ENCODE measurements around the gene LRBA. TPM values are rescaled to one million over a fixed set of nuclear protein-coding genes. Genes with fewer than 3 reads are reported as not detected.

The LRBA gene
- total RNA-seq, 4 donors from 2014 or later = 28.0 to 51.5 (median 30.9) TPM

DNA sequence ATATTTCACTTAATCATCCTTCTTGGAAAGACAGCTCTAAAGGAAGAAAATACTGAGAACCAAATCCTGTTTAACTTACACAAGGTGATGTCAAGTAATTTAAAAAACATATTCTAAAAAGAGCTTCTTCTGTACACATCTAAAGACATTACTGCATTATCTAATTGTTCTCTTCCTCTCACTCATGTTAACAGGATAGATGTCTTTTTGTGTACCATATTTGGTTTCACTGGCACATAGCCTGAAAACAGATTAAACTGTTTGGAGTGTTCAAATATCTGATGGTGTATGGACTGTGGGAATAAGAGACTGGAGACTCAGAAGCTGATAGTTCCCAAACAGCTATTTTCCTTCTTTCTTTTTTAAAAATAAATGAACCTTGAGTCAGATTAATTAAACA is 646.4 kb downstream of the LRBA start:
- DNase-seq (ENCODE audit: low spot score) (no peak), ATAC-seq (ENCODE audit: low FRiP score) (no peak)
- TF ChIP-seq, protein P1, sequence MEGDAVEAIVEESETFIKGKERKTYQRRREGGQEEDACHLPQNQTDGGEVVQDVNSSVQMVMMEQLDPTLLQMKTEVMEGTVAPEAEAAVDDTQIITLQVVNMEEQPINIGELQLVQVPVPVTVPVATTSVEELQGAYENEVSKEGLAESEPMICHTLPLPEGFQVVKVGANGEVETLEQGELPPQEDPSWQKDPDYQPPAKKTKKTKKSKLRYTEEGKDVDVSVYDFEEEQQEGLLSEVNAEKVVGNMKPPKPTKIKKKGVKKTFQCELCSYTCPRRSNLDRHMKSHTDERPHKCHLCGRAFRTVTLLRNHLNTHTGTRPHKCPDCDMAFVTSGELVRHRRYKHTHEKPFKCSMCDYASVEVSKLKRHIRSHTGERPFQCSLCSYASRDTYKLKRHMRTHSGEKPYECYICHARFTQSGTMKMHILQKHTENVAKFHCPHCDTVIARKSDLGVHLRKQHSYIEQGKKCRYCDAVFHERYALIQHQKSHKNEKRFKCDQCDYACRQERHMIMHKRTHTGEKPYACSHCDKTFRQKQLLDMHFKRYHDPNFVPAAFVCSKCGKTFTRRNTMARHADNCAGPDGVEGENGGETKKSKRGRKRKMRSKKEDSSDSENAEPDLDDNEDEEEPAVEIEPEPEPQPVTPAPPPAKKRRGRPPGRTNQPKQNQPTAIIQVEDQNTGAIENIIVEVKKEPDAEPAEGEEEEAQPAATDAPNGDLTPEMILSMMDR (IDR thresholded peaks at IDR 0.05) = no peak

DNA sequence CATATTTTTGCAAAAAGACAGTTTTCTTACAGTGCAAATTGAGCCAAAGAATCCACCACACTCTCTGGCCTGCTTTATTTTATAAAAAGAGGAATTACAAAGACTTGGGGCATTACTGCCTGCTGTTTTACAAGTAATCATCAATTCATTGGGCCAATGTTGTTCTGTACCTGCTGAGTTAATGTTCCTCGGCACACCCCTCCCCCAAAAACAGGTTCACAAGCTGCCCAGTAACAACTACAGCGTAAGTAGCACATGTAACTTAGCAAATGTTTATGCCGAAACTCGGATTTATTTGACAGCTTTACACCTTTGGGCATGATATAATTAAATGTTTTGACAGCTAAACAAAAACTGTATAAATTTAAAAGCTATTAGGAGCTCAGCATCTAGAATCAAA is 647.8 kb downstream of the LRBA start:
- DNase-seq (ENCODE audit: low spot score) (no peak), ATAC-seq (ENCODE audit: low FRiP score) (no peak)
- TF ChIP-seq, protein P1 (IDR thresholded peaks at IDR 0.05) = no peak

DNA sequence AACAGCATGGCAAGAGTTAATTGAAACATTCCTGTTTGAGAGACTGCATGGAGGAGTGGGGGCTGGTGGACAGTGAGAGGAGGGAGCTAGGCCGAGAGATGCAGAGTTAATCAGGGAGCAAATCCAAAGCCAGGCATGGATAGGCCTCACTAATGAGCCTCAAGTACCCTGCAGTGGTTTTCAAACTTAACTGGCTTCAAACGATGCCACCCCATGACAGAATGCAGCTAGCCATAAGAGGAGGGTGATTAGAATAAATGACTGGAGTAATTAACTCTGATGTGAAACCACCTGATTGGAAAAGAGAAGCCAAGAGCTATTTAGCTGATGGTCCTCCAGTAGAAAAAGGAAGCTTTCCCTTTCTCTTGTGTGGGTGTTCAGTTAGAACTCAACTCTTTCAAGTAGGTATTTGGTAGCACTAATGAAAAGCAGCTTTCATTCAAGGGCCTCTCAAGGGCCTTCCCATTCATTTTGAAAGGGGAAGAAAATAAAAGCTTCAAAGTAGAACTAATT is 648.5 kb downstream of the LRBA start:
- TF ChIP-seq, protein P1 (IDR thresholded peaks at IDR 0.05) = no peak
- DNase-seq (ENCODE audit: low spot score) (no peak), ATAC-seq (ENCODE audit: low FRiP score) (no peak)

DNA sequence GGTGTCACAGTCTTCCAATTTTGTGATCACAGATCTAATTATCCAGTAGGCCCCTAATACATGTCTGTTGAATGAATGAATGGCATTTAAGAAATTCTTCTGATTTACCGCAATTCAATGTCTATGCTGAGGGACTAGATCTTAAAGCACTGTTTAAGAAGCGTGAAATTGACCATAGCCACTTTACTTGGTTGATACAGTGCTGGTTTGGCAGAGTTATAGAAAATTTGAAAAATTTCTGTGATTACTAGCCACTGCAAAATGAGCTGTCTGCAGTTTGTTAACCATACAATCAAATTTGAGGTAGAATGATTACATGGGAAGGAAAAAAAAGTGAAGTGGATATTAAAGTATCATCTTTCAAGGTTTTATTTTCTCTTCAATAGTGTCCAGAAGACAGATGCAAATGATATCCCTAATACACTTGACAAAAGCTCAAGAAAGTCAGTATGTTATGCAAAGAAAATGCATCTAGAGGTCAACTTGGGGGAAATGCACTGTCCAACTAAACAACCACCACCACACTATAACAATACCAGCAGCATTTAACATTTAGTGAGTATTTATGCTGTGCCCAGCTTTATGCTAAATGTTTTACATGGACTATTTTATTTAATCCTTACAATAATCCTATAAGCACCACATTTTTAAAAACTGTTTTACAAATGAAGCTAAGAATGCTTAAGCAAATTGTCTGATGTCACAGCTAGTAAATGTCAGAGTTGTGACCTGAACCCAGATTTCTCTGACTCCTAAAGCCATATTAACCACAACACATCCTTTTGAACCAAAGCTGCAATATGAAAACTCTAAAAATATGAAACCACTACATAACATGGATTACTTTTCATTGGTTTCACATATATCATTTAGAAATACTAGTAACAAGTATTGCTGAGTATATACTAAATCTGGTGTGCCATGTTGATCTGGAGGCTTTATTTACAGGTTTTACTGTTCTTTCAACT is 651.1 kb downstream of the LRBA start:
- ATAC-seq (ENCODE audit: low FRiP score) = no peak
- TF ChIP-seq, protein P1 (IDR thresholded peaks at IDR 0.05) = no peak
- DNase-seq (ENCODE audit: low spot score) = no peak

DNA sequence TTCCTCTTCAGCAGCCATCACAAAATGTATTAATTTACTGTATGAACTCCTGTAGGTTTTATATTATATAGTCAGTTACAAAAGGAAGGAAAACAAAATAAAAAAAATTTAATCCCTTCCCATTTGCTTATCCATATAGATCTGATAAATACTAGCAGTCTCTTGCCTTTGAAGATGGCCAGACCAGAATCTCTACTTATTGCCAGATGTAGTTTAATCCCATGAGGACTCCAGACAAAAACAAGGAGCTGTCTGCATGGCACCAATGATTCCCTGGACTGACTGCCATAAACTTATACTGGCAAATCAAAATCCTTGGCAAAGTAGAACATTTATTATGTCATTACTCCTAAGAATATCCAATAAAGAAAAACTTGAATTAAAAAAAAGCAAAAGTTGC is 656.4 kb downstream of the LRBA start:
- TF ChIP-seq, protein P1 (IDR thresholded peaks at IDR 0.05) = no peak
- DNase-seq (ENCODE audit: low spot score) = no peak
- ATAC-seq (ENCODE audit: low FRiP score) = no peak

DNA sequence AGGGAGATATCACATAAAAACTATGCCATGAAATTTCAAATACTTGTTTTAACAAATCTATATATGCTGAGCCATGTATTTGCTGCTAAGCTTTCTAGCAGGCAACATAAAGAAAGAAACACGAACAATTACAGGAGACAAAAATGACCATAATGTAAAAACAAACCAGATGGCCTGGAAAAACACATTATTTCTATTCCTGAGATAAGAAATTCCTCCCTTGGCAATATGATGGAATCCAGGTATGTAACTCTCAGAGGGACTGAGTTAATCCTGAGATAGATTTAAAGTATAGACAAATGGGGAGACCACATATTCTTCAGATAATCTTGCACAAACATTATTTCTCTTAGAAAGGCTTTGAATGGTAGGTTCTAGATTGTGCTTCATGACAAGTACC is 657.3 kb downstream of the LRBA start:
- ATAC-seq (ENCODE audit: low FRiP score) (no peak), DNase-seq (ENCODE audit: low spot score) (no peak)

More for the DNA sequence above, 657.3 kb downstream of the LRBA start:
- TF ChIP-seq, protein P1 (IDR thresholded peaks at IDR 0.05) = no peak
